SK-N-SH treated with all-trans-retinoic acid at 6 μM for 48 hours (cell line): ENCODE measurements around the gene SRXN1.

ENCODE experiments used
- CSDC2 ChIP-seq: fragments of 250-450 bp; sonication (Bioruptor Pico); IDR thresholded peaks from 2 replicates; pipeline ENCODE4 v1.5.0; 2020; ENCODE audit warnings: mild to moderate bottlenecking, moderate library complexity
- OSR1 ChIP-seq: fragments of 250-450 bp; sonication (Bioruptor Pico); IDR thresholded peaks from 2 replicates; pipeline ENCODE4 v1.8.0; 2022; ENCODE audit warnings: moderate library complexity, mild to moderate bottlenecking, inconsistent platforms
- RARB ChIP-seq: fragments of 250-450 bp; sonication (Bioruptor Pico); IDR thresholded peaks from 2 replicates; pipeline ENCODE4 v1.8.0; 2021; ENCODE audit warnings: mild to moderate bottlenecking, moderate library complexity
- TOX ChIP-seq: fragments of 250-450 bp; sonication (Bioruptor Pico); IDR thresholded peaks from 2 replicates; pipeline ENCODE4 v1.8.0; 2021; ENCODE audit warnings: mild to moderate bottlenecking, moderate library complexity, borderline replicate concordance
- ZFP30 ChIP-seq: fragments of 450-650 bp; formaldehyde crosslinking; IDR thresholded peaks from 2 replicates; pipeline ENCODE4 v1.5.0; 2022; ENCODE audit warnings: mild to moderate bottlenecking, moderate library complexity
- ZNF8 ChIP-seq: fragments of 450-650 bp; formaldehyde crosslinking; IDR thresholded peaks from 2 replicates; pipeline ENCODE4 v1.5.0; 2020; ENCODE audit warnings: mild to moderate bottlenecking, moderate library complexity

DNA sequence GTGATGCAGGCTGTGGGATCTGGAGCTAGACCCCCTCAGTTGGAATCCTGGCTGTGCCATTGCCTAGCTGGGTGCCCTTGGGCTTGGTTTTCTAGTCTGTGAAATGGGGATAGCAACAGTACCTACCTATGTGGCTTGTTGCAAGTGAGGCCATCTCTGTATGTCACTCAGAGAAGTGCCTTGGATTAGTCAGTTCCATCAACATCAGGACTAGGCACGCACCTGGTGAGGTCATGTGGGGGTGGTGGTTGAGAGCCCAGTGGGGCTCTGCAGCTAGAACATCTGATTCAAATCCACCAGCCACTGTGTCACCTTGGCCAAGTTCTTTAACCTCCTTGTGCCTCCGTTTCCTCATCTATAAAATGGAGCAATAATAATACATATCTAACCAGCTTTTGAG lies 55.4 kb downstream of the SRXN1 start:
- no peak for TF ChIP-seq ZNF8 (CRISPR knock-in tag)
- TF ChIP-seq TOX (CRISPR knock-in tag) = no peak
- TF ChIP-seq OSR1 (CRISPR knock-in tag) = no peak
- no peak for TF ChIP-seq RARB (CRISPR knock-in tag)
- no peak for TF ChIP-seq CSDC2 (CRISPR knock-in tag)
- TF ChIP-seq ZFP30 (CRISPR knock-in tag) = no peak
